Measurements from ENCODE around the gene CD7.
"Not testable (repeated sequence)": the region's sequence is repeated elsewhere in the genome, so short reads cannot be mapped to it uniquely, and the experiment has no call there.

The CD7 gene

GRCh38 chr17:82317394-82318168 lies at the start of gene CD7:
Gene CD7 (minus strand): TSS chr17:82317608. CDS start chr17:82317495, 113 bp downstream.
- no peak for DNase-seq

DNA sequence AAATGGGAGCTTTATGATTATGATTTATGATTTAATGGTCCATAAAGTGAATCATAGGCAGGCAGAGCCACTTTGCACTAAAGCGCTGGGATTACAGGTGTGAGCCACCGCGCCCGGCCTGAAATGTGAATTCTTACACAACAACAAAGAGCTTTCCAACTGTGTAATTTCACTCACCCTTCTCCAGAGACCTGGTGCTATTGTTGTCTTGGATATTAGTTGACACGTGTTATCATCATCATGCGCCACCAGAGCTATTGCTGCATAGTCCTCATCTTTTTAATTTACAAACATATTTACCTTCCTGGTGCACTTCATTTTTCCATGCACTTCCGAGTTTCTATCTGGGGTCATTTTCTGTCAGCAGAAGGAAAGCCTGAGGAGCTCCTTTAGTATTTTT lies 49.3 kb upstream of the CD7 start:
- DNase-seq, result no peak

GRCh38 chr17:82365606-82366295 lies 48.3 kb upstream of the CD7 start:
- DNase-seq, result peak; percentile 25

GRCh38 chr17:82361885-82362633 lies 44.7 kb upstream of the CD7 start:
- DNase-seq, result no peak

DNA sequence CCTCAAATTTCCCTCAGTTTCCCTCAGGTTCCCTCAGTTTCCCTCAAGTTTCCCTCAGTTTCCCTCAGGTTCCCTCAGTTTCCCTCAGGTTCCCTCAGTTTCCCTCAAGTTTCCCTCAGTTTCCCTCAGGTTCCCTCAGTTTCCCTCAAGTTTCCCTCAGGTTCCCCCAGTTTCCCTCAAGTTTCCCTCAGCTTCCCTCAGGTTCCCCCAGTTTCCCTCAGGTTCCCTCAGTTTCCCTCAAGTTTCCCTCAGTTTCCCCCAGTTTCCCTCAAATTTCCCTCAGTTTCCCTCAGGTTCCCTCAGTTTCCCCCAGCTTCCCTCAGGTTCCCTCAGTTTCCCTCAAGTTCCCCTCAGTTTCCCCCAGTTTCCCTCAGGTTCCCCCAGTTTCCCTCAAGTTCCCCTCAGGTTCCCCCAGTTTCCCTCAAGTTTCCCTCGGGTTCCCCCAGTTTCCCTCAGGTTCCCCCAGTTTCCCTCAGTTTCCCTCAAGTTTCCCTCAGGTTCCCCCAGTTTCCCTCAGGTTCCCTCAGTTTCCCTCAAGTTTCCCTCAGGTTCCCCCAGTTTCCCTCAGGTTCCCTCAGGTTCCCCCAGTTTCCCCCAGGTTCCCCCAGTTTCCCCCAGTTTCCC lies 42.2 kb upstream of the CD7 start:
- not testable (repeated sequence) for DNase-seq

DNA sequence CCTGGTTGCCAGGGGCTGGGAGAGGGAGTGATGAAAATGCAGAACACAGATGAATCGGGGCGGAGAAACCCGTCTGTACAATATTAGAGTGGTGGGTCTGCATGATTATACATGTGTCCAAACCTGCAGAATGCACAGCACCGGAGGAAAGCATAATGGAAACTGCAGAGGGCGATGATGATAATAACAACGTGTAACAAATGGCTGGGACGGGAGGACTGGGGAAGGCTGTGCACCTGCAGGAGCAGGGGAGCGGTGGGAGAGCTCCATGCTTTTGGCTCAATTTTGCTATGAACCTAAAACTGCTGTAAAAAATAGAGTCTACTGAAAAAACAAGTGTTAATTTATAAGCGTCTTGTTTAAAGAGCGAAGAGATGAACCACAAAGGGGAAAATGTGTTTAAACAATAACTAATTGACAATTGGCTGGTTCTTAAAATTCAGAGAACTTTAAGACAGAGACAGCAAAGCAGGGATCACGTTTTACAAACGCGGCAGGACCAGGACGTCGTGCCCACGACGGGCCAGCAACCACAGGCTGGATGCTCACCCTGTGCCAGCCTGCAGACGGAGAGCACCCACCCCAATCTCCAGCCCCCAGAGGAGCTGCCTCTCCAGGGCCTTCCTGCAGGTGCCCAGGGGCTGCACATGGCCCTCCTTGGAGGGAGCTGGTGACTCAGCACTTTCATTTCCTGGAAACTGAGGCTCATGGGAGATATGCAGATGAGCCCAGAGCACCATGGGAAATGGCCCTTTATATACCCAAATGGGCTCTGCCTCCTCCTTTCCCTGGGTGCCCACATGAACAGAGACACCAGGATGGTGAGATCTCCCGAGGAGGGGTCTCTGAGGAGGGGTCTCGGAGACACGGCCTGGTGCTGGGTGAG lies 41.3 kb upstream of the CD7 start, which contains the start of gene TEX19:
TEX19 (plus strand) TSS at position 783 of the 886 bp plus-strand sequence. CDS start 2,904 bp downstream, outside the sequence.
- no peak for DNase-seq

DNA sequence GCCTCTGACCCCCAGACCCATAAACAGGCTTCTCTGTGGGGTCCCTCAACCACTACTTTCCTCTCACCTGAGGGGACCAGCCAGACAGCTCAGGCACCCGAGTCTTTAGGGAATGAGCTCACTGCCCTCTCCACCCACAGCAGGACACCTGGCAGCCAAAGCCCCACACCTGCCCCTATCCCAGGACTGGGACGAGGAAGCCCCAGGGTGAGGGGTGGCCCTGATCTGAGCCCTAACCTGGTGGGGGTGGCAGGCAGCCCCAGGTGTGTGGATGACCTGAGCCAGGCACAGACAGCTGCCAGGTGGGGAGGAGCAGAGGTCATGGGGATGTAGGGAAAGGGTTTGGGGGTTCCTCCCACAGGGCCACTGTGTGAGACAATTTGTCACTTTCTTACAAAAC lies 40.0 kb upstream of the CD7 start:
- no peak for DNase-seq

DNA sequence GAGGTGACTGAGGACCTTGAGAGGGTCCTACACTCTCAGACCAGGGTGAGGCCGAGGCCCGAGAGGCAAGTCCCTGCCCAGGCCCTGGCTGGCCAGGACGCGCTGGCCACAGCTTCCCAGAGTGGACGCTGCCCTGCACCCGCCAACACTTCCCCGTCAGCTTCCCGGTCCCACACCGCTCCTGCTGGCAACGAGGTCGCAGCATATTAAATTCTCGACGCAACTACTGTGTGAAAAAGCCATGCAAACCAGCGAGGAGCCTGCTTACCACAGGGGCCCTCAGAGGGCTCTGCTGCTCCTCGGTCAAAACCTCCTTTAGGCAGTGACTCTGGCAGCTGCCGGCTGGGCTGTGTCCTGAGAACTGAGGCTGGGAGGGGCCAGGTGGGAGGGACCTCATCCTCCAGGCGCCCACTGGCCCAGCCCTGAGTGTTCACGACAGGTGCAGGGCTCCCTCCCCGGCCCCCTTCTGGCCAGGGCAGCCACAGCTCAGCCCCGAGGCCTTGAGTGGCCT lies 39.5 kb upstream of the CD7 start:
- no peak for DNase-seq

GRCh38 chr17:82355770-82356427 lies 38.5 kb upstream of the CD7 start:
- DNase-seq, result no peak

GRCh38 chr17:82354804-82355308 lies 37.4 kb upstream of the CD7 start:
- DNase-seq, result no peak

GRCh38 chr17:82353484-82353883 lies 36.1 kb upstream of the CD7 start:
- DNase-seq, result no peak

DNA sequence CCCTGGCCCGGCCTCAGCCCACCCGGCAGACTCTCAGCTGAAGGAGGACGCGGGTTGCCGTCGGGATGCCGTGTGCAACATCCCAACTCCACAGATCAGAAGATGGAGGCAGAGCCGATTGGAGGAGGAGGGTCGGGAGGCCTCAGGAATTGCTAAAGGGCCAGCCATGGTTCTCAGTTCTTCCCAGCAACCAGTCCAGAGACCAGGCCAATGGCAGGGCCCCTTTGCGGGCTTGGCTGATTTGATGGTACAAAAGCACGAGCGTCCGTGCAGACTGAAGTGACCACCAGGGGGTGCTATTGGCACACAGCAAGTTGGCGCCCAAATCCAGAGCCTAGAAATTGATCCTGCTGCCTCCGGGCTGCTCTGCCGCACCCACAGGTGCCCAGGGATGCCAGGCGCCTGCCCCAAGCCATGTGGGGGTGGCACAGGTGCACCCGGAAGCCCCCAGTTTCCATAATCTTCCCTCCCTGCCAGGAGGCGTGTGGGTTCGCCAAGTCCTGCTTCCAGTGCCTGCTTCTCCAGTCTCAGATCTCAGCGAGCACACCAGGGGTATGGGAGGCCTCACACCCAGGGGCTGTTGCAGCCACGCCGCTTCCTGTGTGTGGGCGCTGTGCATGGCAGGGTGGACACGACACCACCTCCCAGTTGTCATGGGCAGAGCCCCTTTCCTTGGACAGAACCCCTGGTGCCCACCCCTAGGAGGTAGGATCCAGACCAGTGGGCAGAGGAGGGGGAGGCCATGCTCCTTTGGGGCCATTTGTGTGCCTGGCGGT lies 34.5 kb upstream of the CD7 start:
- peak; percentile 94 for DNase-seq

GRCh38 chr17:82351254-82351712 lies 33.9 kb upstream of the CD7 start:
- DNase-seq, result no peak

GRCh38 chr17:82350182-82351030 lies 33.0 kb upstream of the CD7 start:
- DNase-seq, result no peak

GRCh38 chr17:82349287-82349701 lies 31.9 kb upstream of the CD7 start:
- no peak for DNase-seq

DNA sequence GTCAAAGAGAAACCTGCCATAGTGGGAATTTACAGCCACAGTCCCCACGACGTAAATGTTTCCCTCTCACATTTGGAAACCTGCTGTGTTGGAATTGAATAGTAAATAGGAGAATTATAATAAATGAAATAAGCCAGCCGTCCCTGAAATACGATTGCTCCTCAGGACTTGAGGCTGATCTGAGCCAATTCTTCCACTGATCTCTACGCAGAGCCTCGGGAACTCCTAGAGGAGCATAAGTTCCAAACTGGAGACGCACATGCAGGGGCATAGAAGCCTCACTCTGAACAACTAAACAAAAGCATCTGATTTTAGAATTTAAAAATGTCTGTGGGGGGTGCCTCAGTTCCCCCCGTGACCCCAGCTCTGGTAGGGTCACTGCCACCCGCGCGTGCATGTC lies 31.5 kb upstream of the CD7 start:
- no peak for DNase-seq

- no peak for DNase-seq
Measured at GRCh38 chr17:82348434-82348833, 31.0 kb upstream of the CD7 start.

DNA sequence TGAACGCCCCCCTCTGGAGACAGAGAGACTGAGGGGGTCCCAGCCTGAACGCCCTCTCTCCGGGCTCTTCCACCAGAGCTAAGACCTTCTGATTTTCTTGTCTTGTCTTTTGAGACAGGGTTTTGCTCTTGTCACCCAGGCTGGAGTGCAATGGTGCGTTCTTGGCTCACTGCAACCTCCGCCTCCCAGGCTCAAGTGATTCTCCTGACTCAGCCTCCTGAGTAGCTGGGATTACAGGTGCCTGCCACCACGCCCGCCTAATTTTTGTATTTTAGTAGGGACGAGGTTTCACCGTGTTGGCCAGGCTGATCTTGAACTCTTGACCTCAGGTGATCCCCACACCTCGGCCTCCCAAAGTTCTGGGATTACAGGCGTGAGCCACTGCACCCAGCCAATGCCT lies 30.6 kb upstream of the CD7 start:
- DNase-seq, result not testable (repeated sequence)
